Ramos (cell line): ENCODE data around the gene UBE2J2.

Source experiments
- in situ Hi-C: fragments of 300-500 bp; cut with MboI; formaldehyde crosslinking; loops from one replicate; pipeline ENCODE4 v1.14.3; 2022; ENCODE audit warnings: low sequenced_read_pairs; ENCODE audit not compliant: unreplicated experiment

UBE2J2 gene

DNA sequence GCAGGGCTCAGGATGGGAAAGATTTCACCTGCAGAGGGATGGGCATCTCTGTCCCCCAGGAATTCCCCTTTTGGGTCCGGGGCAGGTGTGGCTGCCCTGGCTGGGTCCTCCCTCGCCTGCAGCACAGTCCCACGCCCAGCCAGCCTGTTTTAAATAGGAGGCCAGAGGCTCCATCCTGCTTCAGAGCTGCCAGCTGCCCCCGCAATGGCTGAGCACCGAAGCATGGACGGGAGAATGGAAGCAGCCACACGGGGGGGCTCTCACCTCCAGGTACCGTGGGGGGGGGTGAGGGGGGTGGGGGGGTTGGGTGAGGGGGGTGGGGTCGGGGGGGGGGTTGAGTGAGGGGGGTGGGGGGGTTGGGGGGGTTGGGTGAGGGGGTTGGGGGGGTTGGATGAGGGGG is 10.2 kb upstream of the UBE2J2 start:
- in situ Hi-C loops, result no loop called here

DNA sequence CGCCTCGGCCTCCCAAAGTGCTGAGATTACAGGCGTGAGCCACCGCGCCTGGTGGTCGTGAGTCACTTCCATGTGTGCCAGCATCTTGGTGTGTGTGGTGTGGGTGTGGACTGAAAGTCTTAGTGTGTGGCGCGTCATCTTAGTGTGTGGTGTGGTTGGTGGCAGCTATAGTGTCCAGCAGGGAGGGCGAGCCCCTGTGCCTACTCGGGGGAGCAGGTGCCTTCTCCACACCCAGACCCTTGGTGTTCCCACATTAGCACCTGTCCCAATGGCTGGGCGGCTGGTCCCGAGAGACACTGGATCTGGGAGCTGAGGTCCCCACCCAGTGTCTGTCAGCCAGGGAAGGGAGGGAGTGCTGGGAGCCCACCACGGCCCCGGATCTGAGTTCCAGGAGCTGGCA is 9.3 kb upstream of the UBE2J2 start:
- in situ Hi-C loops, result no loop called here

DNA sequence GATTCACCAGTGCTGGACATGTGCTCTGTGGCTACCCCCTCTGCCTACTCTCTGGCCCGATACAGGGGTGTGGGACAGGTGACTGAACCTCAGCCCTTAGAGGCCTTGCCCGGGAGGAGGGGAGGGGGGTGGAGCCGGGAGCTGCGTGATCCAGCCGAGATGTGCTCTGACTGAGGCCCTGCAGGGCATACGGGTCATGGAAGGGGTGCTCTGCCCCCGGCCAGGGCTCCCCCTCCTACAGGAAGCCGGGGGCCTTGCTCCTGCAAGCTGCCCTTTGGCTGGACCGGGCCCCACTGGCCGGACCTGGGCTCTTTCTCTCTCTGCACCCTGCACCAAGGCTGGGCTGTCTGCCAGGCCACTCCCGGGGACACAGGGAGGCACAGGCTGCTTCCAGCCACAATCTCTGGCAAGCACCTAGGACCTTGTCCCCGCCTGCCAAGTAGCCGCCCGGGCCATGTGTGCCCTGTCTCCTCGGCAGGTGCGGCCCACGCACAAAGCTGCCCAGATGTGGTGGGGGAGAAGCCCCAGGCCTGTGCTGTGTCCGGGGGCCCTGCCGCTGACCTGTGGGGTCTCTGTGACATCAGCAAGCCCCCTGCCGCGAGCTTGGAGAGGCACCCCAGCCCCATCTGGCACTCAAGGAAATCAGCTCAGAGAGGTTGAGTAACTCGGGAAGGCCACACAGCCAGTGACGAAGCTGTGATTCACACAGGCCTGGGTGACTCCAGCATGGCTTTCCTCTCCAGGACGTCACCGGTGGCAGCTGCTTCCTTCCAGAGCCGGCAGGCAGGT is 8.1 kb upstream of the UBE2J2 start:
- in situ Hi-C loops, result no loop called here

DNA sequence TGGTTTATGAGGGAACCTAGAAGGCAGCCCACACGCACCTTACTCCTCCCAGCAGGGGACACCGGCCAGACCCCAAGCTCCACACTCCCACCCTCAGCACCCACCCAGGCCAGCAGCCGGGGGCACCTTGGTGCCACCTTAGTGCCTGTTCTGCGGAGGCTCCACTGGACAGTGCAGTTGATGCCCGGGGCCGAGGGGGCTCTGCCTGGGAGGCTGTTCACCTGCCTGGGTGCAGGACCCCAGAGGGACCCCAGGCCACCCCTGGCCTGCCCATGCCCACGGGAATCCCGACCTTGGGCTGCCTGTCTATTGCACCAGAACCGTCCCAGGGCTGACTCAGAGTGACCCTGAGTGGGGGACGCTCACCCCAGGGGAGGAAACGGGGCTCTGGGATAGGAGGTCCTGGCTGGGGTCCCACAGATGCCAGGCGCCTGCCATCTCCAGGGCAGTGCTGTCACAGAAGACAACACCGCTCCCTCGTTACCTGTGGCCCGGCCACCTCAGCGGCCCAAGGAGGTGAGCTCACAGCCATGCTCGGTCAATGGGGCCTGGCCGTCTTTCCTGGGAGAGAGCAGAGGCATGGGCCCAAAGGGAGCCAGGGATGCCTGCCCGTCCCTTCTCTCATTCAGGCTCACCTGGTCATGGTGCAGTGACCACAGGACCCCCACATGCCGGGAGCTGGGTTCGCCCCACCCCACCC is 7.3 kb upstream of the UBE2J2 start:
- in situ Hi-C loops, result no loop called here

DNA sequence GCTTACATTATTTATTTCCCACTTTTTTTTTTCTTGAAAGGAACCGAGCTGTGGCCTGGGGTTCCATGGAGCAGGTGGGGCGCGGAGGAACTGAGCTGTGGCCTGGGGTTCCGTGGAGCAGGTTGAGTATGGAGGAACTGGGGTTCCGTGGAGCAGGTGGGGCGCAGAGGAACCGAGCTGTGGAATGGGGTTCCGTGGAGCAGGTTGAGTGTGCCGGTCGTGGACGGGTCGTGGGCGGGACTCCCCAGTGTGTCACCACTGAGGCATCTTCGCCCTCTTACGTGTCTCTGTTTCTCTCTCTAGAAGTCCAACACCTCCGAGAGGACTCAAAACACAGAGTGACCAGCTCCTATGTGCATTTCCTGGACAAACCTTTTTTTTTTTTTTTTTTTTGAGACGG is 5.4 kb upstream of the UBE2J2 start:
- in situ Hi-C loops, result no loop called here

DNA sequence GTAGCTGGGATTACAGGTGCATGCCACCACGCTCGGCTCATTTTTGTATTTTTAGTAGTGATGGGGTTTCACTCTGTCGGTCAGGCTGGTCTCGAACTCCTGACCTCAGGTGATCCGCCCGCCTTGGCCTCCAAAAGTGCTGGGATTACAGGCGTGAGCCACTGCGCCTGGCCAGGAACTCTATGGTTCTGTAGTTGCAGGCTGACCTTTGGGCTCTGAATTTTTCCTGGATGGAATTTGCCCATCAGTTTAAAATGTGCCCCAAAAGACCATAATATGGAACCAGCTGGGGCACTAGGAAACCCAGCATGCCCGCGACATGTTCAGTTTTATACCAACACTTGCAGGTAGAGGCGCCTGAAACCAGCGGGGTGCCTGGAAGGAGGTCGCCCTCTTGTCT is 5.0 kb upstream of the UBE2J2 start:
- in situ Hi-C loops, result no loop called here

DNA sequence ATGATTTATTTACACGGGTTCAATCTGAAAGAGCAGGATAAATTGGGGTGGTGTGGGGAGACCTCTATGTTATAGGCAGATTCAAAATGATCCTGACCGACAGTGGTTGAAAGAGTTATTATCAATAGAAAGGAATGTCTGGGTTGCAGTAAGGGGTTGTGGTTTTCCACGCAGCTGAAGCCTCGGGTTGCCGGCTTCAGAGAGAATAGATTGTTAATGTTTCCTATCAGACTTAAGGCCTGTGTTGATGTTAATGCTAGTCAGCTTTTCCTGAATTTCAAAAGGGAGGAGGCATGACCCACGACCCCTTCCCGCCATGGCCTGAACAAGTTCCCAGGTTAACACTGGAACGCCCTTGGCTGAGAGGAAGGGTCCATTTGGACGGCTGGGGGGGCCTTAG is 2.2 kb upstream of the UBE2J2 start:
- in situ Hi-C loops, result no loop called here

DNA sequence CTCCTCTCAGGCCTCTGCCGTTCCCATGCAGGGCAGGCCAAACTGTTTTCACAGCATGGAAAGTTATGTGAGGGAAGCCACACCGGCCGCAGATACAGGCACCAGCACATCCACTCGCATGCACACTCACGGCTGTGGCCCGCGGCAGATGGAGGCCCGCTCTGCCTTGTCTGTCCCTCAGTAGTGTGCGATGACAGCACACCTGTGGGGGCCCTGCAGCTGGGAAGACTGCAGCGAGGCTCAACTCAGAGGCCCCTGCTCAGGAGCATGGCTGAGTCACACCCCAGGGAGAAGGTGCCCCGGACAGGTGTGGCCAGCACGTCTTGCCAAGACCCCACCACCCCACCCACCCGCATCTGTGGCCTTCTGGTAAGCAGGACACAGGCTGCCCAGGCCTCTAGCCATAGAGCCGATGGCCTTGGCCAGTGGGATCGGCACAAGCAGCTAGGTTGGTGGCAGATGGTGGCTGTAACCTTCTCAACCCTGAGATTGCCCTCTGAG is 1.3 kb upstream of the UBE2J2 start:
- in situ Hi-C loops, result no loop called here

DNA sequence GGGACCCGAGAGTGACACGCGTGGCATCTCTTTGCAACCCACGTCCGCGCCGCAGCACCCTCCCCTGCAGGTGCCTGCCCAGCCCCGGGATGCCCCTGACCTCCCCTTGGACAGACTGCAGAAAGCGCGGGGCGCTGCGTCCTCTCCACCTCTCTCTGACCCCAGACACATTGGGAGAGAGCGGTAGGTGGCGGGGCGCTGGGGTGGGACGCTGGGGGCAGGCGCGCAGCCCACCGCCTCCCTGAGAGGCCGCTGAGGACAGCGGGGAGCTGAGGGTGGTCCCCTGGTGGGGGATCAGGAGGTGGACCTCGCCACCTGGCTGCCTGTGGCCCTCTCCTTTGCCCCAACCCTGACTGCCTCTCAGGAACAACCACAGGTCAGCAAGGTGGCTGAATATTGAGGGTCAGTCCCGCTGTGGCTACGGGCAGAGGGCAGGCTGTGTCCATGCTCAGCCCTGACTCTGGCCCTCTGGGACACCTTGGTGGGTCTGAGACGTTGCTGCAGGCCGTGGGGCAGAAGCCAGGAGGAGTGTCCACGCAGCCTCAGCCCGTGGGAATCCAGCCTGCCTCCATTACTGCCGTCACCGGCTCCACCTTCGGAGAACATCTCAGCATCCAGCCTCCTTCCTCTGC is 761 bp upstream of the UBE2J2 start:
- in situ Hi-C loops, result no loop called here

DNA sequence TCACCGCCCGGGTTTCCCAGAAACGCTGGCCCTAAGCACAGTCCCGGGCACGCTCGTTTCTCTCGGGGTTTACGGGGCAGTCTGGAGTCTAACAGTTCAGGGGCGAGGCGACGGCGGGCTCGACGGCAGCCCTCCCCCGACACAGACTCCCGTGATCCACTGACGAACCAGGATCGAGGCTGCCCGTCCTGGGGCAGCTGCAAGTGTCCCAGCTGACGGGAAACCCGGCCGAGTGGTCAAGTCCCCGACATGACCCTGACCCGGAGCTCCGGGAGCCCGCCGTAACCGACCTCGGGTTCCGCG is 494 bp downstream of the UBE2J2 start:
- in situ Hi-C loops, result no loop called here

DNA sequence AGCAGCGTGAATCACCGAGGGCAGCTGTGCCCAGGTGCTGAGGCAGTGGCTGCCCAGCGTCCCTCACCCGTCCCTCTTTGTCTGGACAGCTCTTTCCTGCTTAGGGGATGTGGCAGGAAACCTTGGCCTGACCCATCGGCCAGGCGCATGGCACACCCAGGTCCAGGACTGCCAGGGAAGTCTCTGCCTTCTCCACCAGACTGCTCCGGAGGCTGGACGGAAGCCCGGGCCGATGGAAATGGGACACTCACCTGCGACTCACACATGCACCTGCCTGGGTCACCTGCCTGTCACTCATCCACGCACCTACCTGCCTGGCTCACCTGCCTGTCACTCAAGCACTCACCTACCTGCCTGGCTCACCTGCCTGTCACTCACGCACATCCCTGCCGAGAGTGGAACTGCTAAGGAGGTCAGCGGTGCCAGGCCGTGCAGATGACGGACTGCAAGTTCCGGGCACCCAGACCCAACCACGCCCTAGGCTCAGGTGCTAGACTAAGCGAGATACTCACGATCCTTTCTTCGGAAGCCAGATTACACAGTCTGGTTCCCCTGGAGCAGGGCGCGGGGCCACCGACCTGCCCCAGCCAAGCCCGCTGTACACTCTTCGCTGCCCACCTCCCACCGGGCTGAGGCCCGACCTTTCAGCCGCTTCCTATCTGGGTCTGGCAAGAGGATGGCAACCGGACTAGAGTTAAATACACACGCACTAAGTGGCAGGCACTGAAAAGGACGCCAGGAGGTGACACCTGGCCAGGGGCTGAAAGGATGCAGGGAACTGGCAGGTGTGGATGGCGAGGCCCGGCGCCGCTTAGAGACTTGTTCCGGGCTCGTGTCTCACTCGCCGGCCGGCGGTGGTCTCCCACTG is 1.1 kb downstream of the UBE2J2 start:
- in situ Hi-C loops, result no loop called here

DNA sequence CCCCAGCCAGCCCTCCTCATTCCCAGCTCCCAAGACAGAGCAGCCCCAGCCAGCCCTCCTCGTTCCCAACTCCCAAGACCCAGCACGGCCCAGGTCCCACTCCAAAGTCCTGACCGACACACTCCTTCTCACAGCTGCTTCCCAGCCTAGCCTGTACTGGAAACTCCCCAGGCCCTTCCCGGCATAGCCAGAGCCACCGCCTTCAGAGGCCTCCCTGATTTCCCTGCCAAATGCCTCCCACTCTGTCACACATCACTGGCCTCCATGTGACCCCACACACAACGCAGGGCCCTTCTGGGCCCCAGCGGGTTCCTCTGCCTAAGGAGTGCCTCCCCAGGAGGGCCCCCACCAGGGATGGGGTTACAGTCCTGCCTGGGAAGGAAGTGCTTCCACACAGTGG is 2.8 kb downstream of the UBE2J2 start:
- in situ Hi-C loops, result no loop called here

DNA sequence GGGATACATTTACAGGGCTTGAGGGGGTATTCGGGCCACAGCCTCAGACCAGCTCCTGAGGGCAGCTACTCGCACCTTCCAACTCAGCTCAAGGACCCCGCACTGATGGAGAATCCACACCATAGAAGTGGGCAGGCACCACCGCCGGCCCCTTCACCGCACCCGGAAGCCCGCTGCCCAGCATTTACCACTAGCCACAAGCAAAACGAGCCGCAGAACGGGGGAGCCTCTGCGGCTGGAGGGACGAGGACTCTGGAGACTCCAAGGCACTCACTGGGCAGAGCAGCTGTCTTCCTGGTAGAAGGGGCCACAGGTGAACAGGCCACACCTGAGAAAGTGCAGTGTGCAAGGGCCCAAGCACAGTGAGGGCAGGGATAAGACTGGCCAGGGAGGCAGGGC is 5.4 kb downstream of the UBE2J2 start:
- in situ Hi-C loops, result no loop called here

DNA sequence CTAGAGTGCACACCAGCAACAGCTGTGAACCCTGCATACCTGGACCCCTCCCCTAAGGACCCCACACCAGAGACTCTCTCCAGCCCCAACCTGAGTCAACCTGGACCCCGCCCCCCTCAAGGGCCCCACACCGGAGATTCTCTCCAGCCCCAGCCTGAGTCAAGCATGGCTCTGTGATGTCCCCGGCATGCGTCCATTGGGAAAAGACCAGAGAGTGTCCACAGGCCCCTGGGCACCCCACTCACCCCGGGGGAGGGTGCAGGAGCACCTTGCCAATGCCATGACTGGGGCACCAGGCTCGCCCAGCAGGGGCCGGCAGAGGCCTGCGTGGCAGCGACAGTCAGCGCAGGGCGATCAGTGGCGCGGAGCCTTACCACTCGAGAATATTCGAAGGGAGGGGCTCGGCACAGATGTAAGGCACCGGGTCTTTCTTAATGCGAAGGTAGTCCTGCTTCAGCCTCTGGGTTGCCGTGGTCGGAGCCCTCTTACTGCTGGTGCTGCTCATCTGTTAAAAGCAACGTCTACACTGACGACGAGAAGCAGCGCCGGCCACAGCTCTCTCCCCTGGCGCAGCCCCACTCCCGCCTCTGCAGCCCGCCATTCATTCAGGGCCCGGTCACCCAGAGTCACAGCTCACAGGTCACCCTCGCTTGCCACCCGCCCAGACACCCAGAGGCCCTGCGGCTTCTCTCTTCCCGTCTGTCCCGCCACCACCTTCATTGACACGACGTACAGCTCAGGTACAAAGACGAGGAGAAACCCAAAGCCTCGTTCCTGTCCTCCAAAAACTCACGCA is 6.0 kb downstream of the UBE2J2 start:
- in situ Hi-C loops, result no loop called here

DNA sequence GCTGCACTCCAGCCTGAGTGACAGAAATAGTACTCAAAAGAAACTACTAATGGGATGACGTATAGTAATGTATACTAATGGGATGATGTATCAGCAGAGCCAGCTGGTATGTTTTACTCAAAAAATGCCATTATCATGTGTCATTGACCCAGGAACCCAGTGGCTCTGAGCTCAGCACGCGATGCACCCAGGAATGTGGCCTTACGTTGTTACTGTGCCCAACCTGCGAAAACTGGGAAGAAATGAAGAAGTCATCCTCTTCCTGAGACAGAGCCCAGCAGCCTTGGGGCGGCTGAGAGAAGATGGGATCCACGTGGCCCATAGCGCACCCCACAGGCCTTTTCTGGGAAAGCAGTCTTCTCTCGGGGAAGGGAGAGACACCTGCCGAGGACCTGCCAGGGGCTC is 8.8 kb downstream of the UBE2J2 start:
- in situ Hi-C loops, result no loop called here

DNA sequence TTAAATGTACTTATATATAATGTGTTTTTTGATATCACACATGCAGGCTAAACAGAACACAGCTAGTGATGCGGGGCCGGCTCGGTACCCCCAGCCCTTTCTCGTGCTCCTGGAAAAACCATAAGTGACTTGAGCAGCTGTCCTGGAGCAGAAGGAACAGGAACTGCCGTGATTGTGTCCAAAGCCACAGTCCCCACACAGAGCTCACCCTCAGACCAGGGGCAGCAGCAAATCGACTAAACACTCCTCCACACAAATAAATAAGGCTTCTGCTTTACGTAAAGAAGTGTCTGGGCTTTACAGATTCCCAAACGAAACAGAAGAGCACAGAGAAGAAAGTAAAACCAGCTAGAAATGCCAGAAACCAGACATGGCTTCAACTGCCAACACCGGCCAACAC is 9.6 kb downstream of the UBE2J2 start:
- in situ Hi-C loops, result no loop called here

DNA sequence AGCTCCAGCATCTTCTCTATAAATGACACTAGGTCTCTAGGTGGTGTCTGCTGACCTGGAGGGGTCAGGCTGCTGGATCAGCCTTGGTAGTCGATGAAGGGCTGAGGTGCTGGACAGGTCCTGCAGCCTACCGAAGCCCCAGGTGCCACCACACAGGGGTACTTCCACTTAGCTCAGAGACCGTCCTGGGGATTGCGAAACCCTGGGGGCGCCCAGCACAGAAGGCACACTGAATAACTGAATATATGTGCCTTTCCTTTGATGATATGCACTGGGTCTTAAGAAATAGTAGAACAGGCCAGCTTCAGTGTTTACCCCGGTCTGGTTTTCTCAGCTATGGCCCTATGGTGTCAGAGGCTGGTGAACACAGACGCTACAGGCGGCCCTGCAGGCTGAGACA is 10.9 kb downstream of the UBE2J2 start:
- in situ Hi-C loops, result no loop called here

DNA sequence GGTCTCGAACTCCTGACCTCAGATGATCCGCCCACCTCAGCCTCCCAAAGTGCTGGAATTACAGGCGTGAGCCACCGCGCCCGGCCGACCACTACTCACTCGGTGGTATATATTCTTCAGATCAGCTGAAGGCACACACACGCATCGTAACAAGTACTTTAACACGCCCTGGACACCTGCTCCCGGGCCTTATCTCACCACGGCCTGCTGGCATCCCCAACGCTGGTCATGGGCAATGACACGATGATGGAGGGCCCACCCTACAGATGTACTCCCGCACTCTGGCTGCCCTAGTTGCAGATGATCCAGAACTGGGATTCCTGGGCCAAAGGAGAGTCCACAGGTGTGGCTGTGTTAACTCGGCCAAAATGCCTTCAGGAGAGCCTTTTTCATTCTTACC is 11.6 kb downstream of the UBE2J2 start:
- in situ Hi-C loops, result no loop called here

DNA sequence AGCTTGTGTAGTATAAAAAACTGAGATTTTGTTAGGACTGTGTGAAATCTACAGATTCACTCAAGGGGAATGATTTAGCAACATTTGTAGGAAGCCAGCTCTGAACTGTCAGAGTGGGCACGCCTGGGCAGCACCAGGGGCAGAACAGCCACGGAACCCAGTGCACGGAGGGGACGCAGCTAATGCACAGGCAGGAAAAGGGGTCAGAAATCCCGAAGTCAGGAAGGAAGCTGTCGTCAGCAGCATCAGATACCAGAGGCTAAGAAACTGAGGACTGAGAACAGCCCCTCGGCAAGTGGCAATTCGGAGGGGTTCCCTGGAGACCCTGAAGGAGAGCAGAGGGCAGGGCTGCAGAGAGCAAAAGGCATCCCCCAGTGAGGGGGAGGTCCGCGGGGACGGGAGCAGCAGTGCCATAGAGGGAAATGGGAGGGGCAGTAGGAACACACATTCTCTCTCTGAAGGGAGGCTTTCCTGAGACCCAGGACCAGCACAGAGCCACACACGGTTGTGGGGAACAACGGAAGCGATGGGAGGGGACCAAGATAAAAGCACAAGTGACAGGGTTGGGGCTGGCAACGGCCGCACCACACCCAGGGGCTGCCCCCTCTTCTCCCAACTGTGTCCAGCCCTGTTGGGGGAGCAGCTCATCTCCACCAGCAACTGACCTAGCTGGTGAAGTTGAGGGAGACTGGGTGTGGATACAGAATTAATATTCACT is 12.7 kb downstream of the UBE2J2 start:
- in situ Hi-C loops, result no loop called here
